A549 (cell line): Measurements from ENCODE around the gene MELK. TPM values are rescaled to one million over a fixed set of nuclear protein-coding genes. Genes with fewer than 3 reads are reported as not detected.

ENCODE experiments used
- ATAC-seq, 2 experiments: fragments of 200-7000 bp in 1 of 2; fragments of >200 bp in 1 of 2; cut with Nextera tagmentation in 1 of 2; cut with Tn5 transposase in 1 of 2; 3 replicates each; pipeline versions ENCODE4 v1.8.0 to v1.9.1; 2018 to 2020; ENCODE audit warnings: mild to moderate bottlenecking in 1 of 2, moderate library complexity in 1 of 2
- CTCF ChIA-PET: fragments of 300-600 bp; sonication (Branson Sonifier 250); formaldehyde crosslinking; extraction: SDS; loops from one replicate; lab custom pipeline; 2021; ENCODE audit warnings: antibody characterized with exemption, inconsistent platforms; lab: Yijun Ruan, JAX
- POLR2A ChIA-PET: fragments of 350-600 bp; formaldehyde crosslinking; extraction: SDS; loops from one replicate; lab custom pipeline; 2021; ENCODE audit warnings: antibody characterized with exemption, inconsistent platforms; lab: Yijun Ruan, JAX
- DNase-seq, 2 experiments: peaks; one replicate each; pipeline versions ENCODE4 v3.0.0 to v3.0.0-alpha.2; 2011 to 2016; ENCODE audit warnings: low read depth in 1 of 2, low spot score in 1 of 2
- FAIRE-seq: peaks from 2 replicates; lab custom pipeline; 2011; peaks lifted over from hg19 to GRCh38; lab: Jason Lieb, UNC
- H3K27ac ChIP-seq, 2 experiments: fragments of >200 bp; sonication (Bioruptor Twin); formaldehyde crosslinking; 3 replicates each; pipeline ENCODE4 v1.5.1; 2016 to 2017
- H3K4me1 ChIP-seq: fragments of >200 bp; sonication (Bioruptor Twin); formaldehyde crosslinking; 3 replicates; pipeline ENCODE4 v1.6.1; 2016
- H3K4me2 ChIP-seq: fragments of >200 bp; sonication (Bioruptor Twin); formaldehyde crosslinking; 3 replicates; pipeline ENCODE4 v1.6.1; 2016
- H3K4me3 ChIP-seq: fragments of >200 bp; sonication (Bioruptor Twin); formaldehyde crosslinking; 3 replicates; pipeline ENCODE4 v1.5.1; 2016
- H3K9me3 ChIP-seq: fragments of >200 bp; sonication (Bioruptor Twin); formaldehyde crosslinking; 3 replicates; pipeline ENCODE4 v1.6.1; 2016
- BHLHE40 ChIP-seq: IDR thresholded peaks from 2 replicates; pipeline ENCODE4 v1.6.1; 2012; ENCODE audit warnings: low read depth, low read length, inconsistent platforms
- CBX8 ChIP-seq: fragments of 200-600 bp; sonication (generic); IDR thresholded peaks from 2 replicates; pipeline ENCODE4 v1.6.1; 2016
- CEBPB ChIP-seq, 2 experiments: fragments of >200 bp in 1 of 2; sonication (Bioruptor Twin) in 1 of 2; formaldehyde crosslinking in 1 of 2; IDR thresholded peaks; 2 replicates each; pipeline ENCODE4 v1.6.1; 2012 to 2016
- CHD4 ChIP-seq: fragments of 200-600 bp; sonication (generic); IDR thresholded peaks from 2 replicates; pipeline ENCODE4 v1.6.1; 2016; ENCODE audit warnings: antibody characterized with exemption, mild to moderate bottlenecking, borderline replicate concordance
- E2F6 ChIP-seq: IDR thresholded peaks from 2 replicates; pipeline ENCODE4 v1.6.1; 2012; ENCODE audit warnings: low read depth, borderline replicate concordance
- EP300 ChIP-seq, 2 experiments: fragments of >200 bp; sonication (Bioruptor Twin); formaldehyde crosslinking; IDR thresholded peaks; 2 replicates in 1 of 2; 3 replicates in 1 of 2; pipeline ENCODE4 v1.6.1; 2016 to 2017
- HDAC2 ChIP-seq: fragments of 200-600 bp; sonication (generic); IDR thresholded peaks from 2 replicates; pipeline ENCODE4 v1.6.1; 2016
- HEYL ChIP-seq: fragments of 250-450 bp; sonication (Bioruptor Pico); IDR thresholded peaks from 2 replicates; pipeline ENCODE4 v1.8.0; 2021; ENCODE audit warnings: mild to moderate bottlenecking, moderate library complexity
- HMGXB4 ChIP-seq: fragments of 250-450 bp; sonication (Bioruptor Pico); IDR thresholded peaks from 2 replicates; pipeline ENCODE4 v1.5.0; 2021; ENCODE audit warnings: mild to moderate bottlenecking, moderate library complexity, borderline replicate concordance
- JUNB ChIP-seq: fragments of >200 bp; sonication (Bioruptor Twin); formaldehyde crosslinking; IDR thresholded peaks from 2 replicates; pipeline ENCODE4 v1.6.1; 2016
- MAFK ChIP-seq: fragments of 450-650 bp; IDR thresholded peaks from 2 replicates; pipeline ENCODE4 v1.6.1; 2014; ENCODE audit not compliant: partially characterized antibody
- MAX ChIP-seq: IDR thresholded peaks from 2 replicates; pipeline ENCODE4 v1.6.1; 2012
- MAZ ChIP-seq: fragments of 150-350 bp; IDR thresholded peaks from 2 replicates; pipeline ENCODE4 v1.6.1; 2014; ENCODE audit warnings: antibody characterized with exemption, low read depth, low read length, borderline replicate concordance
- MYC ChIP-seq: IDR thresholded peaks from 2 replicates; pipeline ENCODE4 v1.6.1; 2012; ENCODE audit warnings: mild to moderate bottlenecking, inconsistent platforms, low read length, improper control_type of control experiment, borderline replicate concordance
- NR3C1 ChIP-seq: fragments of >200 bp; sonication (Bioruptor Twin); formaldehyde crosslinking; IDR thresholded peaks from 3 replicates; pipeline ENCODE4 v1.6.1; 2017
- PBX3 ChIP-seq: IDR thresholded peaks from 2 replicates; pipeline ENCODE4 v1.6.1; 2012
- PHF8 ChIP-seq: fragments of 200-600 bp; sonication (generic); IDR thresholded peaks from 2 replicates; pipeline ENCODE4 v1.6.1; 2016; ENCODE audit warnings: low read depth, mild to moderate bottlenecking, antibody characterized with exemption, moderate library complexity, borderline replicate concordance
- POLR2A ChIP-seq: IDR thresholded peaks from 2 replicates; pipeline ENCODE4 v1.6.1; 2012; ENCODE audit warnings: mild to moderate bottlenecking, low read length
- RAD21 ChIP-seq, 2 experiments: fragments of >200 bp in 1 of 2; sonication (Bioruptor Twin) in 1 of 2; formaldehyde crosslinking in 1 of 2; IDR thresholded peaks in 1 of 2; conservative IDR thresholded peaks in 1 of 2; 2 replicates in 1 of 2; 3 replicates in 1 of 2; pipeline ENCODE4 v1.6.1; 2012 to 2018; ENCODE audit warnings: inconsistent platforms in 1 of 2
- RCOR1 ChIP-seq: fragments of 150-350 bp; IDR thresholded peaks from 2 replicates; pipeline ENCODE4 v1.6.1; 2014; ENCODE audit warnings: antibody characterized with exemption, low read length, low read depth
- REST ChIP-seq: fragments of 200-600 bp; sonication (generic); IDR thresholded peaks from 2 replicates; pipeline ENCODE4 v1.6.1; 2016; ENCODE audit warnings: antibody characterized with exemption, mild to moderate bottlenecking, moderate library complexity
- TP53 ChIP-seq: fragments of 250-450 bp; sonication (Bioruptor Pico); IDR thresholded peaks from 2 replicates; pipeline ENCODE4 v1.5.0; 2021; ENCODE audit warnings: mild to moderate bottlenecking, moderate library complexity
- ZC3H11A ChIP-seq: fragments of 450-650 bp; IDR thresholded peaks from 2 replicates; pipeline ENCODE4 v1.6.1; 2014; ENCODE audit warnings: antibody characterized with exemption, mild to moderate bottlenecking
- WGBS: methylation state at CpG from one replicate; pipeline ENCODE4 v1.1.6; 2017; ENCODE audit errors: missing lambda C conversion rate; 5-methylcytosine and 5-hydroxymethylcytosine counted together
- polyA plus RNA-seq, 4 experiments: library from polyadenylated mRNA; depleted of rRNA in 3 of 4; stranded (reverse); fragments of >200 nt; fragmentation: RNase III in 1 of 4; extraction: RNeasy Plus Mini Kit Qiagen cat#74134 plus additional on column Dnase treatment in 1 of 4; gene quantifications; 2 replicates in 3 of 4; 3 replicates in 1 of 4; pipeline ENCODE4 v1.2.3, GENCODE V29; 2011 to 2017

MELK gene
- polyA plus RNA-seq, 2 of the 4 experiments (the other 2 are of a cell fraction): 72.7 to 92.4 TPM

- CTCF ChIA-PET: interaction anchor here (0.7 to 1.8 kb wide), 5 partner anchors 10 to 148 kb away, joined by 3 to 9 read pairs (median 4); no protein-coding TSS in a partner anchor
- ATAC-seq (peak; percentile 56 to 62; a peak in 4 of 6 replicates), FAIRE-seq (no peak), DNase-seq (no peak)
- WGBS: 54% methylated on average over 7 of the region's 7 CpGs
- H3K4me1 ChIP-seq: peaks cover 14% of the 10 kb centered on the region
- POLR2A ChIA-PET: interaction anchor here (0.6 kb wide), 1 partner anchor 326 kb away, joined by 3 read pairs; no protein-coding TSS in a partner anchor
- H3K4me2 ChIP-seq: peak overlapping the region; percentile 56
- H3K27ac ChIP-seq: peak overlapping the region; percentile 42 to 75; a peak in 5 of 6 replicates
- TF ChIP-seq CEBPB (IDR thresholded peaks at IDR 0.05) (peak; percentile 51 to 77; a peak in 3 of 4 replicates), RAD21 (conservative IDR thresholded peaks at IDR 0.05 in 1 of 2, IDR thresholded peaks at IDR 0.05 in 1 of 2) (no peak)
- no peaks in the 10 kb centered on the region for H3K9me3 ChIP-seq
- no peak overlapping the region for H3K4me3 ChIP-seq
These were observed 12.1 kb downstream of the MELK start for GRCh38 chr9:36584620-36585460.

GRCh38 chr9:36590231-36590630 lies 17.5 kb downstream of the MELK start:
- H3K4me2 ChIP-seq: no peak overlapping the region
- H3K4me3 ChIP-seq: no peak overlapping the region
- no peak for DNase-seq
- CTCF ChIA-PET: interaction anchor here (1.0 to 1.5 kb wide), 3 partner anchors 9 to 139 kb away, joined by 3 to 4 read pairs (median 3); no protein-coding TSS in a partner anchor
- H3K27ac ChIP-seq: no peak overlapping the region
- TF ChIP-seq TP53 (CRISPR knock-in tag) (no peak), MYC (no peak), EP300 (IDR thresholded peaks at IDR 0.05) (no peak), POLR2A (no peak), MAX (no peak), JUNB (no peak), BHLHE40 (no peak), PHF8 (no peak), HDAC2 (no peak)
- no peak for ATAC-seq
- WGBS: 93% methylated on average over 1 of the region's 1 CpG
- peaks cover 4% of the 10 kb centered on the region for H3K4me1 ChIP-seq
- no peak for FAIRE-seq
- POLR2A ChIA-PET: no interaction called here
- H3K9me3 ChIP-seq: no peaks in the 10 kb centered on the region

- no peaks in the 10 kb centered on the region for H3K4me1 ChIP-seq
- WGBS: 76% methylated on average over 4 of the region's 4 CpGs
- TF ChIP-seq E2F6: no peak
- no peak for TF ChIP-seq MAZ
- no peak for TF ChIP-seq NR3C1
- TF ChIP-seq PBX3: no peak
- no peak for TF ChIP-seq REST
- TF ChIP-seq CBX8: no peak
- TF ChIP-seq RCOR1: no peak
- TF ChIP-seq HEYL (CRISPR knock-in tag): no peak
- no peak for TF ChIP-seq ZC3H11A
- no peak for TF ChIP-seq MAFK
- no peak for TF ChIP-seq CHD4
- TF ChIP-seq HMGXB4 (CRISPR knock-in tag): no peak
- ChIA-PET POLR2A (no interaction called here), CTCF (no interaction called here)
- H3K4me2 ChIP-seq: no peak overlapping the region
- ATAC-seq (no peak), FAIRE-seq (no peak), DNase-seq (no peak)
- H3K4me3 ChIP-seq: no peak overlapping the region
- H3K27ac ChIP-seq: no peak overlapping the region
- H3K9me3 ChIP-seq: no peaks in the 10 kb centered on the region
These were observed 20.3 kb downstream of the MELK start for GRCh38 chr9:36592801-36593583.
